ENCODE results near the gene RBPMS2. TPM values are rescaled to one million over a fixed set of nuclear protein-coding genes. Genes with fewer than 3 reads are reported as not detected.

Gene RBPMS2
- polyA plus RNA-seq, 1 donor from 2014 or later, result not detected

GRCh38 chr15:64701482-64702184 lies 73.8 kb downstream of the RBPMS2 start:
- Histone ChIP-seq H3K4me3 (ENCODE audit: low read length) (peak overlapping the region; percentile 91), H3F3A (ENCODE audit: insufficient read depth, low read length, poor library complexity, severe bottlenecking) (peaks cover 5% of the 10 kb centered on the region), H2AFZ (ENCODE audit: low read depth, low read length) (no peak overlapping the region), H3K79me2 (replicated peaks; ENCODE audit: insufficient read depth, low read length) (peaks cover 68% of the 10 kb centered on the region), H3K9me3 (ENCODE audit: low read length) (no peaks in the 10 kb centered on the region), H3K4me2 (ENCODE audit: low read length) (peak overlapping the region; percentile 87), H3K9me2 (ENCODE audit: insufficient read depth, low read length) (no peaks in the 10 kb centered on the region), H3K36me3 (ENCODE audit: insufficient read depth, low read length) (no peaks in the 10 kb centered on the region), H4K20me1 (ENCODE audit: insufficient read depth) (peaks cover 3% of the 10 kb centered on the region), H3K27ac (ENCODE audit: low read length) (peak overlapping the region; percentile 98), H3K9ac (ENCODE audit: low read length) (peak overlapping the region; percentile 97), H3K27me3 (ENCODE audit: insufficient read depth, low read depth, low read length) (no peaks in the 10 kb centered on the region)
- no peak for TF ChIP-seq POLR2AphosphoS5 (IDR thresholded peaks at IDR 0.05)
- TF ChIP-seq REST (IDR thresholded peaks at IDR 0.05; ENCODE audit: borderline replicate concordance), result no peak
- TF ChIP-seq EP300 (conservative IDR thresholded peaks at IDR 0.05; ENCODE audit: poor library complexity, severe bottlenecking), result no peak
- no peak for TF ChIP-seq SMC3 (conservative IDR thresholded peaks at IDR 0.05; ENCODE audit: poor library complexity)
- TF ChIP-seq EZH2 (IDR thresholded peaks at IDR 0.05; ENCODE audit: borderline replicate concordance, insufficient read depth, low read length, poor library complexity, severe bottlenecking), result no peak
- no peak for TF ChIP-seq RAD21 (conservative IDR thresholded peaks at IDR 0.05)
- TF ChIP-seq TAF1 (IDR thresholded peaks at IDR 0.05; ENCODE audit: low read depth), result no peak
- no peak for TF ChIP-seq MXI1 (conservative IDR thresholded peaks at IDR 0.05; ENCODE audit: poor library complexity, severe bottlenecking)
- no peak for TF ChIP-seq CTCF (IDR thresholded peaks at IDR 0.05; ENCODE audit: poor library complexity, severe bottlenecking)

GRCh38 chr15:64701051-64701450 lies 74.3 kb downstream of the RBPMS2 start:
- peak overlapping the region; percentile 97 for H3K9ac ChIP-seq (ENCODE audit: low read length)
- H4K20me1 ChIP-seq (ENCODE audit: insufficient read depth), result peaks cover 3% of the 10 kb centered on the region
- no peaks in the 10 kb centered on the region for H3K9me3 ChIP-seq (ENCODE audit: low read length)
- peaks cover 68% of the 10 kb centered on the region for H3K79me2 ChIP-seq (replicated peaks; ENCODE audit: insufficient read depth, low read length)
- peak overlapping the region; percentile 98 for H3K27ac ChIP-seq (ENCODE audit: low read length)
- H3K4me2 ChIP-seq (ENCODE audit: low read length), result peak overlapping the region; percentile 87
- TF ChIP-seq EZH2 (IDR thresholded peaks at IDR 0.05; ENCODE audit: borderline replicate concordance, insufficient read depth, low read length, poor library complexity, severe bottlenecking) (no peak), REST (IDR thresholded peaks at IDR 0.05; ENCODE audit: borderline replicate concordance) (no peak), RAD21 (conservative IDR thresholded peaks at IDR 0.05) (no peak), MXI1 (conservative IDR thresholded peaks at IDR 0.05; ENCODE audit: poor library complexity, severe bottlenecking) (no peak), EP300 (conservative IDR thresholded peaks at IDR 0.05; ENCODE audit: poor library complexity, severe bottlenecking) (no peak), POLR2AphosphoS5 (IDR thresholded peaks at IDR 0.05) (no peak), CTCF (IDR thresholded peaks at IDR 0.05; ENCODE audit: poor library complexity, severe bottlenecking) (no peak), TAF1 (IDR thresholded peaks at IDR 0.05; ENCODE audit: low read depth) (no peak), SMC3 (conservative IDR thresholded peaks at IDR 0.05; ENCODE audit: poor library complexity) (no peak)
- H2AFZ ChIP-seq (ENCODE audit: low read depth, low read length), result no peak overlapping the region
- H3F3A ChIP-seq (ENCODE audit: insufficient read depth, low read length, poor library complexity, severe bottlenecking), result peaks cover 5% of the 10 kb centered on the region
- H3K36me3 ChIP-seq (ENCODE audit: insufficient read depth, low read length), result no peaks in the 10 kb centered on the region
- peak overlapping the region; percentile 91 for H3K4me3 ChIP-seq (ENCODE audit: low read length)
- no peaks in the 10 kb centered on the region for H3K27me3 ChIP-seq (ENCODE audit: insufficient read depth, low read depth, low read length)
- no peaks in the 10 kb centered on the region for H3K9me2 ChIP-seq (ENCODE audit: insufficient read depth, low read length)
